A673 (cell line): Measurements from ENCODE around the gene SP7. TPM values are rescaled to one million over a fixed set of nuclear protein-coding genes. Genes with fewer than 3 reads are reported as not detected.

ENCODE experiments used
- BruUV-seq: library from RNA; stranded (reverse); fragments of 400-500 nt; replicated peaks from 2 replicates; lab custom pipeline; 2021; lab: Mats Ljungman, UMichigan
- CTCF ChIA-PET: fragments of 300-600 bp; sonication (Branson Sonifier 250); formaldehyde crosslinking; loops from one replicate; lab custom pipeline; 2022; ENCODE audit warnings: antibody characterized with exemption; lab: Charles Lee
- POLR2A ChIA-PET: fragments of 300-600 bp; sonication (Branson Sonifier 250); formaldehyde crosslinking; loops from one replicate; lab custom pipeline; 2022; ENCODE audit warnings: antibody characterized with exemption; ENCODE audit not compliant: low non-redundant PET; lab: Charles Lee
- DNase-seq: peaks from one replicate; pipeline ENCODE4 v3.0.0-alpha.2; 2015; ENCODE audit warnings: low spot score
- H3K27ac ChIP-seq: fragments of 200-600 bp; sonication (generic); 2 replicates; pipeline ENCODE4 v1.5.1; 2016; ENCODE audit warnings: mixed run types, low read depth, mild to moderate bottlenecking, mixed read lengths, antibody characterized with exemption, low read length; ENCODE audit not compliant: poor library complexity, severe bottlenecking
- H3K27me3 ChIP-seq: fragments of 200-600 bp; sonication (generic); replicated peaks from 2 replicates; pipeline ENCODE4 v1.6.1; 2017; ENCODE audit warnings: mixed run types, low read depth, mild to moderate bottlenecking, mixed read lengths, antibody characterized with exemption, low read length; ENCODE audit not compliant: insufficient read depth, poor library complexity
- H3K36me3 ChIP-seq: fragments of 200-600 bp; sonication (generic); 2 replicates; pipeline ENCODE4 v1.6.1; 2016; ENCODE audit warnings: mixed run types, mild to moderate bottlenecking, mixed read lengths, antibody characterized with exemption, low read length; ENCODE audit not compliant: insufficient read depth, poor library complexity, severe bottlenecking
- H3K4me1 ChIP-seq: fragments of 200-600 bp; sonication (generic); 2 replicates; pipeline ENCODE4 v1.6.1; 2017; ENCODE audit warnings: mixed run types, mild to moderate bottlenecking, mixed read lengths, antibody characterized with exemption, low read length; ENCODE audit not compliant: insufficient read depth, poor library complexity, severe bottlenecking
- H3K4me3 ChIP-seq: fragments of 200-600 bp; sonication (generic); 2 replicates; pipeline ENCODE4 v1.5.1; 2016; ENCODE audit warnings: low read depth, mixed run types, mild to moderate bottlenecking, mixed read lengths, low read length; ENCODE audit not compliant: poor library complexity, severe bottlenecking
- H3K9me3 ChIP-seq: fragments of 200-600 bp; sonication (generic); 2 replicates; pipeline ENCODE4 v1.6.1; 2016; ENCODE audit warnings: mixed run types, low read depth, mild to moderate bottlenecking, mixed read lengths, antibody characterized with exemption, low read length; ENCODE audit not compliant: poor library complexity, severe bottlenecking
- EZH2 ChIP-seq: fragments of 200-600 bp; sonication (generic); IDR thresholded peaks from 2 replicates; pipeline ENCODE4 v1.6.1; 2017; ENCODE audit warnings: borderline replicate concordance, low read depth, mild to moderate bottlenecking, mixed read lengths, antibody characterized with exemption, low read length; ENCODE audit not compliant: poor library complexity, severe bottlenecking
- intact Hi-C: fragments of 100-400 bp; cut with micrococcal nuclease; formaldehyde crosslinking; loops from one replicate; pipeline ENCODE4 v1.10.0; 2022; ENCODE audit not compliant: unreplicated experiment
- total RNA-seq: library from RNA; stranded (reverse); gene quantifications from 2 replicates; pipeline ENCODE4 v1.2.3, GENCODE V29; 2021
- TF ChIP-seq, protein P1 (sequence below): fragments of 300-800, 200-600 bp; sonication (generic); conservative IDR thresholded peaks from 2 replicates; pipeline ENCODE4 v1.5.1; 2017; ENCODE audit warnings: low read depth, mild to moderate bottlenecking, antibody characterized with exemption, low read length, moderate library complexity, mixed read lengths

SP7 gene
- total RNA-seq, 1 experiment from 2014 or later = not detected

DNA sequence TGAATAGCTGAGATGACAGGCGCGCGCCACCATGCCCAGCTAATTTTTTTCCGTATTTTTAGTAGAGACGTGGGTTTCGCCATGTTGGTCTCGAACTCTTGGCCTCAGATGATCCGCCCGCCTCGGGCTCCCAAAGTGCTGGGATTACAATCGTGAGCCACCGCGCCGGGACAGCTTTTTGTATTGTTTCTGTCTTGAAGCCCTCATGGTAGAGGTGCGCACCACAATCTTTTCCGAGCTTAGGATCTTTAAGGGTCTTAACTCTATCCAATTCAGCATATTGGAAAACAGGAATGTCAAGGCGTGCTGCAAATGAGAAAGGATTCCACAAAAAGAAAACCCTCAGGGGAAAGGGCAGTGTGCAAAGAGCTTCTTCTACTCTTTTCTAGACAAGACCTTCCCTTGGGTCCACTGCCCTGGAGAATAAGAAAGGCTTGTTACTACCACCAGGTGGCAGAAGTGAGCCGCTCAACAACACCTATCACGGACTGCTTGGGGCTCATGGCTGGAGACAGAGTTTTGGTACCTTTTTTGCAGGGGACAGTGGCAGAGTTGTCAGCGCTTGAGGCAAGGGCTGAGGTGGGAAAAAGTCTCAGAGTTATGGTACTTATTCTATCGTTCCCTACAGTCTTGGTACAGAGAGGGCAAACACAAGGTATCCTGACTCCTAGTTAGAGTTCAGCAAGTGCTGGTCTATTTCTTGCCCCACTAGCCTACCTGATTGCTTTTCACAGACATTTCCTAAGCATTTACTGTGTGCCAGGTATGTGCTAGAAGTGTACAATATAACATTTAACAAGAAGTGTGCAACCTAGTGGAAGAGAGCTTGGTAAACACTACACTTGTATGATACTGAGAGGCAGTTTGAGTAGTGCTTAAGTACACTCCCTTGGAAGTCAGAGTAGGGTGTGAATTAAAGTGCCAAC is 16.4 kb upstream of the SP7 start:
- ChIA-PET POLR2A (no interaction called here), CTCF (interaction anchor here (0.6 to 2.7 kb wide), 15 partner anchors 27 to 187 kb away, joined by 3 to 52 read pairs (median 4); partner anchors contain the start of genes AAAS and TARBP2)
- DNase-seq = peak; percentile 92
- no peak overlapping the region for H3K27ac ChIP-seq
- H3K27me3 ChIP-seq = no peaks in the 10 kb centered on the region
- TF ChIP-seq, protein P1, sequence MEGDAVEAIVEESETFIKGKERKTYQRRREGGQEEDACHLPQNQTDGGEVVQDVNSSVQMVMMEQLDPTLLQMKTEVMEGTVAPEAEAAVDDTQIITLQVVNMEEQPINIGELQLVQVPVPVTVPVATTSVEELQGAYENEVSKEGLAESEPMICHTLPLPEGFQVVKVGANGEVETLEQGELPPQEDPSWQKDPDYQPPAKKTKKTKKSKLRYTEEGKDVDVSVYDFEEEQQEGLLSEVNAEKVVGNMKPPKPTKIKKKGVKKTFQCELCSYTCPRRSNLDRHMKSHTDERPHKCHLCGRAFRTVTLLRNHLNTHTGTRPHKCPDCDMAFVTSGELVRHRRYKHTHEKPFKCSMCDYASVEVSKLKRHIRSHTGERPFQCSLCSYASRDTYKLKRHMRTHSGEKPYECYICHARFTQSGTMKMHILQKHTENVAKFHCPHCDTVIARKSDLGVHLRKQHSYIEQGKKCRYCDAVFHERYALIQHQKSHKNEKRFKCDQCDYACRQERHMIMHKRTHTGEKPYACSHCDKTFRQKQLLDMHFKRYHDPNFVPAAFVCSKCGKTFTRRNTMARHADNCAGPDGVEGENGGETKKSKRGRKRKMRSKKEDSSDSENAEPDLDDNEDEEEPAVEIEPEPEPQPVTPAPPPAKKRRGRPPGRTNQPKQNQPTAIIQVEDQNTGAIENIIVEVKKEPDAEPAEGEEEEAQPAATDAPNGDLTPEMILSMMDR = peak; percentile 90
- TF ChIP-seq EZH2 = no peak
- no peaks in the 10 kb centered on the region for H3K4me1 ChIP-seq
- no peaks in the 10 kb centered on the region for H3K36me3 ChIP-seq
- intact Hi-C loops = loop anchor here (1.0 to 2.0 kb wide), 2 partner anchors 69 to 156 kb away; no protein-coding TSS in a partner anchor
- no peak overlapping the region for H3K4me3 ChIP-seq
- no TSS peak for BruUV-seq
- no peaks in the 10 kb centered on the region for H3K9me3 ChIP-seq

DNA sequence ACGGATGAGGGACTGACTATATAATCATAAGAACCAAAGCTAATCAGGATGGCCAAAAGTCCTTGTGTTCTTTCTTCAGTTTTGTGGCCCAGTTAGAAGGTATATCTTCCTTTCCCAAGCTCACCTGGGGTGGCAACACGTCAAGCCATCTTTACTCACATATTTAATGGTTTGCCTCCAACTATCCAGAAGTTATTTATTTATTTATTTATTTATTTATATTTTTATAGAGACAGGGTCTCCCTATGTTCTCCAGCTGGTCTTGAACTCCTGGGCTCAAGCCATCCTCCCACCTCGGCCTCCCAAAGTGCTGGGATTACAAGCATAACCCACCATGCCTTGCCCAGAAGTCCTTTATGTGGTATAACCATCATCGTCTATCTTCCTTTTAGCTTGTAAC is 11.8 kb upstream of the SP7 start:
- TF ChIP-seq EZH2 = no peak
- TF ChIP-seq, protein P1 = no peak
- peaks cover 13% of the 10 kb centered on the region for H3K4me1 ChIP-seq
- H3K4me3 ChIP-seq = no peak overlapping the region
- CTCF ChIA-PET = interaction anchor here (1.2 kb wide), 1 partner anchor 73 kb away, joined by 5 read pairs; no protein-coding TSS in a partner anchor
- POLR2A ChIA-PET = interaction anchor here (0.6 kb wide), 1 partner anchor 32 kb away, joined by 5 read pairs; the partner anchor contains the start of gene SP1
- intact Hi-C loops = no loop called here
- DNase-seq = no peak
- no peaks in the 10 kb centered on the region for H3K27me3 ChIP-seq
- H3K27ac ChIP-seq = no peak overlapping the region
- H3K36me3 ChIP-seq = no peaks in the 10 kb centered on the region
- no TSS peak for BruUV-seq
- H3K9me3 ChIP-seq = no peaks in the 10 kb centered on the region

DNA sequence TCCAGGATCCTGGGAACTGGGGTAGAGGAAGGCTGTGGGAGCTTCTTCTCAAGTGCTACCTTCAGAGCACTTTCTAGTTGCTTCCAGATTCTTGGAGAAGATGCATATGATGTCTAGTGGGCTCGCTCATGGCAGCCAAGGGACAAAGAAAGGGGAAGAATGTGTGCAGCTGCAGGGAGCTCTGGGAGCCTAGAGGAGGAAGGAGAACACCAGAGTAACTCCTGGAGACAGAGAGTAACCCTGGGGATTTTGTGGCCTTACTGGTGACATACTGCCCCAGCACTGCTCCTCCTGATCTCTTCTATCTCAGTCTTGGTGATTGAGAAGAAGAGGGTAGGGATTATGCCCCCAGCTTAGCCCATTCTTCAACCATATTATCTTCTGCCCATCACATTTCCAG is 10.3 kb upstream of the SP7 start:
- peaks cover 13% of the 10 kb centered on the region for H3K4me1 ChIP-seq
- H3K36me3 ChIP-seq = no peaks in the 10 kb centered on the region
- no peak for DNase-seq
- ChIA-PET CTCF (interaction anchor here (0.6 to 2.8 kb wide), 2 partner anchors 75 to 436 kb away, joined by 9 to 15 read pairs; no protein-coding TSS in a partner anchor), POLR2A (no interaction called here)
- TF ChIP-seq, protein P1 = no peak
- no peak for TF ChIP-seq EZH2
- H3K27me3 ChIP-seq = no peaks in the 10 kb centered on the region
- no peak overlapping the region for H3K4me3 ChIP-seq
- intact Hi-C loops = no loop called here
- no TSS peak for BruUV-seq
- H3K27ac ChIP-seq = peak overlapping the region; percentile 69
- H3K9me3 ChIP-seq = no peaks in the 10 kb centered on the region
